ENCODE data around the gene CFAP100.

- TF ChIP-seq CTCF (IDR thresholded peaks at IDR 0.05) (no peak), POLR2A (IDR thresholded peaks at IDR 0.05; ENCODE audit: low read depth) (no peak), POLR2AphosphoS5 (IDR thresholded peaks at IDR 0.05) (no peak)
Observed at GRCh38 chr3:126433105-126433430, 38.4 kb downstream of the CFAP100 start.
